CD4-positive, alpha-beta T cell treated with Interleukin-15 for 1 hour (primary cell): ENCODE results near the gene TMCC1.
"Not testable (repeated sequence)": the region's sequence is repeated elsewhere in the genome, so short reads cannot be mapped to it uniquely, and the experiment has no call there.

Experiments
- DNase-seq: peaks from one replicate; pipeline ENCODE4 v3.0.0-alpha.2; 2020

The TMCC1 gene

GRCh38 chr3:129892486-129892856 lies 1.0 kb downstream of the TMCC1 start:
- DNase-seq: no peak

GRCh38 chr3:129890891-129891290 lies 2.6 kb downstream of the TMCC1 start:
- no peak for DNase-seq

- no peak for DNase-seq
Measured at GRCh38 chr3:129890125-129890524, 3.4 kb downstream of the TMCC1 start.

- no peak for DNase-seq
Measured at GRCh38 chr3:129888771-129889170, 4.7 kb downstream of the TMCC1 start.

- no peak for DNase-seq
Measured at GRCh38 chr3:129881261-129881660, 12.2 kb downstream of the TMCC1 start.

- no peak for DNase-seq
Measured at GRCh38 chr3:129878355-129878754, 15.2 kb downstream of the TMCC1 start.

GRCh38 chr3:129874479-129874878 lies 19.0 kb downstream of the TMCC1 start:
- DNase-seq: not testable (repeated sequence)

GRCh38 chr3:129868912-129869311 lies 24.6 kb downstream of the TMCC1 start:
- no peak for DNase-seq

- no peak for DNase-seq
Measured at GRCh38 chr3:129867506-129868124, 25.9 kb downstream of the TMCC1 start.

GRCh38 chr3:129865806-129866205 lies 27.7 kb downstream of the TMCC1 start:
- no peak for DNase-seq

GRCh38 chr3:129864519-129864918 lies 29.0 kb downstream of the TMCC1 start:
- no peak for DNase-seq

- no peak for DNase-seq
Measured at GRCh38 chr3:129859272-129859671, 34.2 kb downstream of the TMCC1 start.

- no peak for DNase-seq
Measured at GRCh38 chr3:129857899-129858298, 35.6 kb downstream of the TMCC1 start.

- DNase-seq: not testable (repeated sequence)
Measured at GRCh38 chr3:129856790-129857189, 36.7 kb downstream of the TMCC1 start.

- no peak for DNase-seq
Measured at GRCh38 chr3:129855832-129856419, 37.6 kb downstream of the TMCC1 start.

GRCh38 chr3:129855170-129855831 lies 38.2 kb downstream of the TMCC1 start:
- no peak for DNase-seq

- DNase-seq: no peak
Measured at GRCh38 chr3:129854460-129854859, 39.1 kb downstream of the TMCC1 start.

GRCh38 chr3:129845956-129846355 lies 47.6 kb downstream of the TMCC1 start:
- no peak for DNase-seq

- DNase-seq: no peak
Measured at GRCh38 chr3:129840707-129841360, 52.7 kb downstream of the TMCC1 start.

GRCh38 chr3:129838086-129838485 lies 55.4 kb downstream of the TMCC1 start:
- DNase-seq: no peak

- DNase-seq: no peak
Measured at GRCh38 chr3:129837065-129837642, 56.4 kb downstream of the TMCC1 start.

- no peak for DNase-seq
Measured at GRCh38 chr3:129836381-129837064, 57.0 kb downstream of the TMCC1 start.

- DNase-seq: no peak
Measured at GRCh38 chr3:129835198-129835597, 58.3 kb downstream of the TMCC1 start.
